Ovary (tissue), 9 donors: Measurements from ENCODE around the gene LTBR. TPM values are rescaled to one million over a fixed set of nuclear protein-coding genes. Genes with fewer than 3 reads are reported as not detected.
"Not testable (repeated sequence)": the region's sequence is repeated elsewhere in the genome, so short reads cannot be mapped to it uniquely, and the experiment has no call there.

Source experiments
- DNase-seq, 5 donors: peaks; one replicate each; pipeline ENCODE4 v3.0.0-alpha.2; 2019 to 2020
- H3K27ac ChIP-seq, 2 donors: fragments of 200-600 bp; one replicate each; pipeline versions ENCODE4 v1.5.1 to v1.8.0; 2019 to 2022
- H3K27me3 ChIP-seq: fragments of 200-600 bp; one replicate; pipeline ENCODE4 v1.8.0; 2022
- H3K36me3 ChIP-seq: fragments of 200-600 bp; sonication (generic); one replicate; pipeline ENCODE4 v1.5.1; 2019
- H3K4me1 ChIP-seq: one replicate; pipeline ENCODE4 v1.8.1; 2013; ENCODE audit warnings: mild to moderate bottlenecking, moderate library complexity; ENCODE audit not compliant: insufficient read depth
- H3K4me3 ChIP-seq: fragments of 200-600 bp; sonication (generic); one replicate; pipeline ENCODE4 v1.5.1; 2017
- H3K9me3 ChIP-seq, 2 donors: fragments of 200-600 bp in 1 of 2; sonication (generic) in 1 of 2; one replicate each; pipeline versions ENCODE4 v1.5.1 to v1.8.1; 2013 to 2019; ENCODE audit warnings: mild to moderate bottlenecking in 1 of 2, moderate library complexity in 1 of 2
- EP300 ChIP-seq: sonication (generic); formaldehyde crosslinking; IDR thresholded peaks from one replicate; pipeline ENCODE4 v1.6.1; 2017; ENCODE audit warnings: antibody characterized with exemption
- POLR2A ChIP-seq: fragments of 450-650 bp; IDR thresholded peaks from one replicate; pipeline ENCODE4 v1.6.1; 2017; ENCODE audit warnings: antibody characterized with exemption, mild to moderate bottlenecking, moderate library complexity
- WGBS, 3 donors: extraction: QIAGEN DNeasy Blood & Tissue Kit in 1 of 3; methylation state at CpG; one replicate each; pipeline versions ENCODE4 v1.1.5 to v1.1.7; 2013 to 2017; 5-methylcytosine and 5-hydroxymethylcytosine counted together
- intact Hi-C, 4 donors: fragments of 100-400 bp; cut with DNase I; formaldehyde crosslinking; loops; one replicate each; pipeline versions ENCODE4 v1.11.0 to v1.15.1; 2022 to 2023
- polyA plus RNA-seq, 2 donors: library from polyadenylated mRNA; stranded (reverse); fragments of 200-250 nt in 1 of 2; fragments of 350-450 nt in 1 of 2; fragmentation: Illumina TruSeq in 1 of 2; extraction: RNeasy Lipid Tissue Mini Kit (QIAGEN cat#74804) in 1 of 2; gene quantifications; one replicate each; pipeline ENCODE4 v1.2.3, GENCODE V29; 2013 to 2014
- total RNA-seq, 7 donors: library from RNA; depleted of rRNA in 2 of 7; stranded (reverse); fragments of >200 nt in 2 of 7; fragmentation: NEBNext Ultra II Directional in 3 of 7; extraction: Animal tissue kit (Norgen Biotek cat#: 25700) in 3 of 7; gene quantifications; one replicate each; pipeline versions ENCODE4 v1.1.0 to v1.2.4, GENCODE V29; 2016 to 2023
- TF ChIP-seq, protein P1 (sequence below), 3 donors: fragments of 450-650 bp in 2 of 3; fragments of 200-600 bp in 1 of 3; IDR thresholded peaks; one replicate each; pipeline versions ENCODE4 v1.5.1 to v1.8.0; 2016 to 2022; ENCODE audit warnings: antibody characterized with exemption in 3 of 3, mild to moderate bottlenecking in 1 of 3
- donor health status: DM: no; HTN: no; CAD: no; lungs with moderate emphysema.
- donor health status: DM: no; HTN: no; CAD: no.
- donor health status: Bipolar disorder and iron deficiency.
- donor health status: DM: yes; HTN: yes; CAD: no.
- donor health status: DM: no; HTN: no; CAD: no.
- donor health status: DM: yes; HTN: yes; CAD: no.

The LTBR gene
- total and polyA plus RNA-seq, 9 donors, result 21.9 to 131 (median 75.3) TPM

DNA sequence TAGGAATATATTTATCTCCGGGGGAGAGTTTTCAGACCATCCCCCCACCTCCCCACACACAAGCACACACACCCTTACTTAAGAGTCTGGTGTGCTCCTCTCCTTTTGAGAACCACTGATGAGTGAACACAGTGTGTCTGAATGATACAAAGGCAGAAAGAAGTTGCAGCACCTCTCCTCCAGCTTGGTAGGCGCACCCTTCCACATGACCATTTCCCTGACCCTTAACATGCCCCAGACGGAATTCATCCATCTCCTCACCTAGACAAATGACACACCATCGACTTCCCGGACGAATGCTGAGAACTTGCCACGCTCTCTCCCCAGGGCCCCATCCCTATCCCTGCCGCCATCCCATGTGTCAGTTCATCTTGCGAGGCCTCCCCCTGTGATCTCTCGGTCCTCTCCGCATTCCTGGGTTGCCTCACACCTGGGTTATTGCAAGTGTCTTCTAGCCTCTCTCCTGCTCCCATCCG lies 46.0 kb upstream of the LTBR start:
- Histone ChIP-seq H3K27me3 (no peaks in the 10 kb centered on the region), H3K9me3 (no peaks in the 10 kb centered on the region), H3K27ac (peak overlapping the region in 1 of 2 donors; percentile 97), H3K36me3 (no peaks in the 10 kb centered on the region), H3K4me1 (peaks cover 23% of the 10 kb centered on the region), H3K4me3 (peak overlapping the region; percentile 90)
- 35 to 50% (median 46%) methylated on average over 12 of the region's 12 CpGs for WGBS, 3 donors
- TF ChIP-seq EP300 (no peak), POLR2A (no peak)
- TF ChIP-seq, protein P1, sequence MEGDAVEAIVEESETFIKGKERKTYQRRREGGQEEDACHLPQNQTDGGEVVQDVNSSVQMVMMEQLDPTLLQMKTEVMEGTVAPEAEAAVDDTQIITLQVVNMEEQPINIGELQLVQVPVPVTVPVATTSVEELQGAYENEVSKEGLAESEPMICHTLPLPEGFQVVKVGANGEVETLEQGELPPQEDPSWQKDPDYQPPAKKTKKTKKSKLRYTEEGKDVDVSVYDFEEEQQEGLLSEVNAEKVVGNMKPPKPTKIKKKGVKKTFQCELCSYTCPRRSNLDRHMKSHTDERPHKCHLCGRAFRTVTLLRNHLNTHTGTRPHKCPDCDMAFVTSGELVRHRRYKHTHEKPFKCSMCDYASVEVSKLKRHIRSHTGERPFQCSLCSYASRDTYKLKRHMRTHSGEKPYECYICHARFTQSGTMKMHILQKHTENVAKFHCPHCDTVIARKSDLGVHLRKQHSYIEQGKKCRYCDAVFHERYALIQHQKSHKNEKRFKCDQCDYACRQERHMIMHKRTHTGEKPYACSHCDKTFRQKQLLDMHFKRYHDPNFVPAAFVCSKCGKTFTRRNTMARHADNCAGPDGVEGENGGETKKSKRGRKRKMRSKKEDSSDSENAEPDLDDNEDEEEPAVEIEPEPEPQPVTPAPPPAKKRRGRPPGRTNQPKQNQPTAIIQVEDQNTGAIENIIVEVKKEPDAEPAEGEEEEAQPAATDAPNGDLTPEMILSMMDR (IDR thresholded peaks at IDR 0.05), result no peak
- intact Hi-C loops, result loop anchor here (5.0 kb wide), 2 partner anchors 39 to 44 kb away; partner anchors contain the start of genes LTBR (in 3 of the 4) and SCNN1A (in 1 of the 4)
- DNase-seq, result no peak

DNA sequence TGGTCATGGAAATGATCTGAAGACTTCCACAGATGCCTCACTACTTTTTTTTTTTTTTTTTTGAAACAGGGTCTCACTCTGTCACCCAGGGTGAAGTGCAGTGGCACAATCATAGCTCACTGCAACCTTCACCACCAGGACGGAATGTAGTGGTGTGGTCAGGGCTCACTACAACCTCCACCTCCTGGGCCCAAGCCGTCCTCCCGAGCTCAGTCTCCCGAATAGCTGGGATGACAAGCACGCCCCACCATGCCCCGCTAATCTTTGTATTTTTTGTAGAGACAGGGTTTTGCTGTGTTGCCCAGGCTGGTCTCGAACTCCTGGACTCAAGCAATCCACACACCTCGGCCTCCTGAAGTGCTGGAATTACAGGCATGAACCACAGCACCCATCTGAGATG lies 45.4 kb upstream of the LTBR start:
- H3K27ac ChIP-seq, result peak overlapping the region in 1 of 2 donors; percentile 97
- peak overlapping the region; percentile 90 for H3K4me3 ChIP-seq
- intact Hi-C loops, result loop anchor here (5.0 kb wide), 2 partner anchors 39 to 44 kb away; partner anchors contain the start of genes LTBR (in 3 of the 4) and SCNN1A (in 1 of the 4)
- not testable (repeated sequence) for DNase-seq, H3K27me3 ChIP-seq, H3K36me3 ChIP-seq, H3K9me3 ChIP-seq
- peaks cover 24% of the 10 kb centered on the region for H3K4me1 ChIP-seq
- 54 to 67% (median 64%) methylated on average over 8 of the region's 8 CpGs for WGBS, 3 donors

DNA sequence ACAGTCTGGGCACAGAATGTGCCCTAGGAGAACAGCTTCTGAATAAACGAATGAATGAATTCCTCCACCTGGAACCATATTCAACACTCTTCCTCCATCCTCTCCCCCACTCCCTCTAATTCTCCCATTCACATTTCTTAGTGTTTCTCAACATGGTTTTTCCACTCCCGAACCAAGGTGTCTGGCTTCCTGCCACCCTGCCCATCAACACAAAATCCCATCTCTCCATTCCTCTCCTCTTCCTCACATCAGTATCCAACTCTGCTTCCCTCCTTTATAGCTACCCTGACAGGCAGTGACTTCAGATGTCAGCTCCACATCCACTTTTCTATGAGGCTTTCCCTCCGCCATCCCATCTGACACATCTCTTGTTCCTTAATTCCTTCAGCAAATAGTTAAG lies 45.0 kb upstream of the LTBR start:
- WGBS, 3 donors, result 26 to 40% (median 33%) methylated on average over 3 of the region's 3 CpGs
- Histone ChIP-seq H3K27me3 (no peaks in the 10 kb centered on the region), H3K4me1 (peaks cover 24% of the 10 kb centered on the region), H3K36me3 (no peaks in the 10 kb centered on the region), H3K27ac (peak overlapping the region in 1 of 2 donors; percentile 97), H3K9me3 (no peaks in the 10 kb centered on the region), H3K4me3 (peak overlapping the region; percentile 90)
- intact Hi-C loops, result loop anchor here (5.0 kb wide), 2 partner anchors 38 to 43 kb away; partner anchors contain the start of genes LTBR (in 3 of the 4) and SCNN1A (in 1 of the 4)
- no peak for DNase-seq
- TF ChIP-seq, protein P1 (IDR thresholded peaks at IDR 0.05), result no peak
- TF ChIP-seq EP300 (no peak), POLR2A (no peak)

DNA sequence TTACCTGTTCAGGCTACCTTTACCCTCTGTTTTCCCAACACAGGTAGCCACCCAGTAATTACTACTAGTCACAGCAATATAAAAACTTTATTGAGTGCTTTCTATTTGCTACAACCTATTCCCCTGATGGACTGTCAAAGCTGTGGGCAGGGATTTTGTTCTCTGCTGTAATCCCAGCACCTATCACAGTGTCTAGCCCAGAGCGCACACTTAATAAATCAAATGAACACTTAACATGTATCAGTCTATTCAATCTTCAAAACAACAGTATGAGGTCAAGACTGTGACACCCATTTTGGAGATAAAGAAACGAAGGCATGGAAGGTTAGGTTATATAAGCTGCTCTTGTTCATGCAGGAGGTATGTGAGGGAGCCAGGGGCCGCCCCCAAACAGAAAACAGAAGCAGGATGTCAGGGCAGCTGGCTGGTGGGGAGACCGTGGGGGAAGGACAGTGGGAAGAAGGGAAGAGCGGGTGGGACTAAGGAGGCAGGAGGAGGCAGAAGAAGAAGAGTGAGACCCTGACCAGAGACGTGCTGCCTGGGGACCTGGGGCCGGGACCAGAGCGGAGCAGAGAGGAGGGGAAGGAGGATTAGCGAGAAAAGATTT lies 43.8 kb upstream of the LTBR start:
- intact Hi-C loops, result no loop called here

More for the DNA sequence above, 43.8 kb upstream of the LTBR start:
- no peaks in the 10 kb centered on the region for H3K9me3 ChIP-seq
- DNase-seq, result peak in 3 of 5 donors; percentile 53 to 65 (median 58)
- peak overlapping the region; percentile 97 to 98 for H3K27ac ChIP-seq
- TF ChIP-seq, protein P1 (IDR thresholded peaks at IDR 0.05), result no peak
- TF ChIP-seq POLR2A, result peak; percentile 15
- WGBS, 3 donors, result 1 to 2% (median 1%) methylated on average over 9 of the region's 9 CpGs
- no peaks in the 10 kb centered on the region for H3K36me3 ChIP-seq
- no peaks in the 10 kb centered on the region for H3K27me3 ChIP-seq
- H3K4me3 ChIP-seq, result peak overlapping the region; percentile 90
- peaks cover 17% of the 10 kb centered on the region for H3K4me1 ChIP-seq
